Endothelial cell of umbilical vein (primary cell): ENCODE results near the gene TXNIP. TPM values are rescaled to one million over a fixed set of nuclear protein-coding genes. Genes with fewer than 3 reads are reported as not detected.

Experiments used
- BruUV-seq: library from RNA; stranded (reverse); fragments of 400-500 nt; replicated peaks from 2 replicates; lab custom pipeline; 2021; lab: Mats Ljungman, UMichigan
- CTCF ChIA-PET: fragments of 300-600, 350-600 bp; sonication (Branson Sonifier 250); formaldehyde crosslinking; loops from one replicate; lab custom pipeline; 2021; ENCODE audit warnings: antibody characterized with exemption, inconsistent platforms; lab: Charles Lee
- POLR2A ChIA-PET: fragments of 300-600, 350-600 bp; sonication (Branson Sonifier 250); formaldehyde crosslinking; loops from one replicate; lab custom pipeline; 2021; ENCODE audit warnings: antibody characterized with exemption, inconsistent platforms; lab: Charles Lee
- DNase-seq: peaks from one replicate; pipeline ENCODE4 v3.0.0-alpha.2; 2011; ENCODE audit warnings: low read depth, low spot score
- FAIRE-seq: peaks from 2 replicates; lab custom pipeline; 2011; peaks lifted over from hg19 to GRCh38; lab: Jason Lieb, UNC
- H2AFZ ChIP-seq: 2 replicates; pipeline ENCODE4 v1.6.0; 2012; ENCODE audit warnings: low read depth, low read length, control low read depth, inconsistent platforms
- H3K27ac ChIP-seq: 2 replicates; pipeline ENCODE4 v1.5.1; 2011; ENCODE audit warnings: low read depth, mild to moderate bottlenecking, control low read depth, low read length, moderate library complexity; ENCODE audit not compliant: insufficient read depth
- H3K27me3 ChIP-seq, 2 experiments: 2 replicates each; pipeline versions ENCODE4 v1.6.0 to v1.6.1; 2011; ENCODE audit warnings: low read length in 2 of 2, mixed read lengths in 1 of 2; ENCODE audit not compliant: control insufficient read depth in 2 of 2, insufficient read depth in 2 of 2
- H3K36me3 ChIP-seq, 2 experiments: 2 replicates in 1 of 2; 3 replicates in 1 of 2; pipeline ENCODE4 v1.5.1; 2011; ENCODE audit warnings: low read length in 2 of 2, mild to moderate bottlenecking in 1 of 2, moderate library complexity in 1 of 2; ENCODE audit not compliant: control insufficient read depth in 2 of 2, insufficient read depth in 2 of 2; ENCODE audit errors: extremely low read depth in 1 of 2
- H3K4me1 ChIP-seq: 3 replicates; pipeline ENCODE4 v1.5.1; 2011; ENCODE audit warnings: mild to moderate bottlenecking, low read length; ENCODE audit not compliant: control insufficient read depth, insufficient read depth; ENCODE audit errors: extremely low read depth
- H3K4me2 ChIP-seq: 2 replicates; pipeline ENCODE4 v1.6.1; 2011; ENCODE audit warnings: low read length, control low read depth, mixed read lengths; ENCODE audit not compliant: insufficient read depth
- H3K4me3 ChIP-seq, 3 experiments: fragments of 200-600 bp in 1 of 3; sonication (generic), shearing (Covaris generic) in 1 of 3; replicated peaks in 1 of 3; 2 replicates each; pipeline ENCODE4 v1.5.1; 2011 to 2016; ENCODE audit warnings: control low read depth in 3 of 3, low read length in 3 of 3, mild to moderate bottlenecking in 2 of 3, inconsistent platforms in 1 of 3, low read depth in 1 of 3, moderate library complexity in 1 of 3; ENCODE audit not compliant: insufficient read depth in 1 of 3
- H3K79me2 ChIP-seq: 2 replicates; pipeline ENCODE4 v1.6.0; 2012; ENCODE audit warnings: low read length, inconsistent platforms; ENCODE audit not compliant: control insufficient read depth, insufficient read depth
- H3K9ac ChIP-seq: replicated peaks from 2 replicates; pipeline ENCODE3; 2011; ENCODE audit warnings: low read length, control low read depth; ENCODE audit not compliant: insufficient read depth; ENCODE audit errors: extremely low read depth
- H3K9me1 ChIP-seq: replicated peaks from 3 replicates; pipeline ENCODE4 v1.6.0; 2011; ENCODE audit warnings: mild to moderate bottlenecking, low read length; ENCODE audit not compliant: control insufficient read depth, insufficient read depth; ENCODE audit errors: extremely low read depth
- H3K9me3 ChIP-seq: replicated peaks from 2 replicates; pipeline ENCODE4 v1.5.1; 2012; ENCODE audit warnings: low read length, inconsistent platforms; ENCODE audit not compliant: control insufficient read depth, insufficient read depth
- H4K20me1 ChIP-seq: replicated peaks from 2 replicates; pipeline ENCODE3; 2011; ENCODE audit warnings: mild to moderate bottlenecking, low read length; ENCODE audit not compliant: control insufficient read depth, insufficient read depth; ENCODE audit errors: extremely low read depth
- EZH2 ChIP-seq: IDR thresholded peaks from 2 replicates; pipeline ENCODE4 v1.6.1; 2012; ENCODE audit warnings: borderline replicate concordance, low read depth, mild to moderate bottlenecking, moderate library complexity, low read length, inconsistent platforms; ENCODE audit not compliant: severe bottlenecking
- FOS ChIP-seq: IDR thresholded peaks from 2 replicates; pipeline ENCODE4 v1.6.1; 2011; ENCODE audit warnings: mild to moderate bottlenecking, low read length, moderate library complexity, borderline replicate concordance; ENCODE audit not compliant: insufficient read depth
- GATA2 ChIP-seq: IDR thresholded peaks from 2 replicates; pipeline ENCODE4 v1.7.0; 2011; ENCODE audit warnings: low read depth, mild to moderate bottlenecking, moderate library complexity, mixed read lengths, low read length; ENCODE audit not compliant: insufficient read length, insufficient read depth
- JUN ChIP-seq: IDR thresholded peaks from 2 replicates; pipeline ENCODE4 v1.6.1; 2011; ENCODE audit warnings: borderline replicate concordance, low read depth; ENCODE audit not compliant: insufficient read length, insufficient read depth
- MYC ChIP-seq: IDR thresholded peaks from one replicate; pipeline ENCODE4 v1.6.1; 2011; ENCODE audit warnings: mild to moderate bottlenecking, low read depth, low read length
- POLR2A ChIP-seq: IDR thresholded peaks from 2 replicates; pipeline ENCODE4 v1.6.1; 2012; ENCODE audit warnings: low read depth, mild to moderate bottlenecking, control low read depth, low read length
- POLR2AphosphoS5 ChIP-seq: IDR thresholded peaks from 2 replicates; pipeline ENCODE4 v1.6.1; 2012; ENCODE audit warnings: low read depth, mild to moderate bottlenecking, control low read depth, low read length, moderate library complexity; ENCODE audit not compliant: insufficient read depth
- dilution Hi-C: fragments of 300-500 bp; cut with MboI; formaldehyde crosslinking; loops from one replicate; pipeline ENCODE4 v1.15.0; 2019; ENCODE audit warnings: low sequenced_read_pairs; ENCODE audit not compliant: extremely low pct_ligation_motif_present
- intact Hi-C: fragments of 100-400 bp; cut with micrococcal nuclease; formaldehyde crosslinking; loops from one replicate; pipeline ENCODE4 v1.10.0; 2022
- polyA plus RNA-seq, 4 experiments: library from polyadenylated mRNA; depleted of rRNA in 3 of 4; stranded (reverse) in 3 of 4; unstranded in 1 of 4; fragments of >200 nt; gene quantifications; 2 replicates each; pipeline versions ENCODE4 v1.2.1 to v1.2.3, GENCODE V29; 2011 to 2012; ENCODE audit warnings: missing spikeins in 1 of 4
- total RNA-seq: library from RNA; stranded (reverse); gene quantifications from 2 replicates; pipeline ENCODE4 v1.2.3, GENCODE V29; 2021
- TF ChIP-seq, protein P1 (sequence below): IDR thresholded peaks from 2 replicates; pipeline ENCODE4 v1.6.1; 2011; ENCODE audit not compliant: insufficient read depth, insufficient read length
- TF ChIP-seq, protein P2 (sequence below), 2 donors: IDR thresholded peaks; 1 replicate in 1 of 2; 2 replicates in 1 of 2; pipeline ENCODE4 v1.5.1; 2011; ENCODE audit warnings: low read length in 2 of 2, mild to moderate bottlenecking in 2 of 2, moderate library complexity in 2 of 2, control low read depth in 1 of 2, inconsistent platforms in 1 of 2, low read depth in 1 of 2; ENCODE audit not compliant: insufficient read depth in 1 of 2; ENCODE audit errors: extremely low read depth in 1 of 2

The TXNIP gene
- total and polyA plus RNA-seq, 2 donors (not counting 3 experiments of a cell fraction or from before 2014, with no cell fraction given): 9.1 to 21.8 TPM

DNA sequence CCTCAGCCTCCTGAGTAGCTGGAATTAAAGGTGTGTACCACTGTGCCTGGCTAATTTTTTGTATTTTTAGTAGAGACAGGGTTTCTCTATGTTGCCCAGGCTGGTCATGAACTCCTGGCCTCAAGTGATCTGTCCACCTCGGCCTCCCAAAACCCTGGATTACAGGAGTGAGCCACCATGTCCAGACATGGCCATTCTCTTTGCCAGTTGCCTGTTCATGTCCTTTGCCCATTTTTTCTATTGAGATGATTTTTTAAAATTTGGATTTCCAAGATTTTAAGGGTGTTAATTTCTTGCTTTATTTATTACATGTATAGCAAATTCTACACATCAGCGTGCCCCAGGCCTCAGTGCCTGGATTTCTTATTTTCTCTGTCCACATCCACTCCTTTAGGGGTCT lies 29.1 kb downstream of the TXNIP start:
- no TSS peak for BruUV-seq
- dilution Hi-C loops (no loop called here), intact Hi-C loops (no loop called here)
- TF ChIP-seq POLR2A: no peak
- no peak for TF ChIP-seq FOS
- TF ChIP-seq MYC: no peak
- Histone ChIP-seq H3K4me1 (peaks cover 18% of the 10 kb centered on the region), H3K27ac (no peak overlapping the region), H3K9me3 (no peaks in the 10 kb centered on the region), H3K4me3 (no peak overlapping the region), H3K79me2 (no peaks in the 10 kb centered on the region), H3K4me2 (no peak overlapping the region), H2AFZ (no peak overlapping the region), H4K20me1 (no peaks in the 10 kb centered on the region), H3K9me1 (no peaks in the 10 kb centered on the region), H3K27me3 (no peaks in the 10 kb centered on the region), H3K36me3 (no peaks in the 10 kb centered on the region), H3K9ac (no peak overlapping the region)
- ChIA-PET CTCF (interaction anchor here (1.0 to 1.6 kb wide), 3 partner anchors 10 to 122 kb away, joined by 3 to 4 read pairs (median 4); partner anchors contain the start of gene NUDT17), POLR2A (no interaction called here)
- DNase-seq (no peak), FAIRE-seq (no peak)

DNA sequence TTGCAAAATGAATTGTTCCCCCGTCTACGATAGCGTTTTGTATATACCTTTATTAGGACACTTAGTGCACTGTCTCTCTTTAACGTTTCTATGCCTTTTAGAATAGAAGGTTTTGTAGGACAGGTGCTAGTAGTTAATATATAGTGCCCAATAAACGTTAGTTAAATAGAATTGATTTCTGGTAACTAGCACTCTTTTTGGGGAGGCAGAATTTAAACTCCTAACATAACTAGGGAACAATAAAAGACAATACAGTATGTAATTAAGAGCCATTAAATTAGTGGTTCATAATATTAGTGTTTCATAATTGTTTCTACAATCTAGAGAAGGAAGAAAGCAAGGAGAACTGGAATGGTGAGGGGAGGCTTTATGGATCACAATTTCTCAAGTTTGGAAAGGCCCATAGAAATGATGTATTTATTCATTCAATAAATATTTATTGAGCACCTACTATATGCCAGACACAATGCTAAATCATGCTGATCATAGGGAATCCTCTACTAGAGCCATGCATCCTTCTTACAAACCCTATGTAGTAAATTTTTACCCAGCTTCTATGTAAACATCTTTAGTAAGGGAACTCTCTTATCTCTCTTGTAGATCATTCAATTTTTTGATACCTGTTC lies 31.1 kb downstream of the TXNIP start:
- Histone ChIP-seq H3K27me3 (no peaks in the 10 kb centered on the region), H2AFZ (peak overlapping the region; percentile 81), H3K36me3 (no peaks in the 10 kb centered on the region), H3K4me2 (peak overlapping the region; percentile 82), H4K20me1 (no peaks in the 10 kb centered on the region), H3K9ac (peak overlapping the region; percentile 49), H3K4me1 (peaks cover 34% of the 10 kb centered on the region), H3K27ac (no peak overlapping the region), H3K4me3 (peak overlapping the region; percentile 38 to 77 (median 60)), H3K9me1 (no peaks in the 10 kb centered on the region), H3K9me3 (no peaks in the 10 kb centered on the region), H3K79me2 (no peaks in the 10 kb centered on the region)
- intact Hi-C loops (no loop called here), dilution Hi-C loops (no loop called here)
- POLR2A ChIA-PET: interaction anchor here (0.6 to 1.8 kb wide), 6 partner anchors 11 to 106 kb away, joined by 3 to 10 read pairs (median 4); partner anchors contain the start of gene PIAS3
- CTCF ChIA-PET: interaction anchor here (0.9 to 2.5 kb wide), 14 partner anchors 7 to 120 kb away, joined by 3 to 23 read pairs (median 7); partner anchors contain the start of genes LIX1L, NUDT17, PEX11B and PIAS3
- no TSS peak for BruUV-seq
- TF ChIP-seq, protein P1, sequence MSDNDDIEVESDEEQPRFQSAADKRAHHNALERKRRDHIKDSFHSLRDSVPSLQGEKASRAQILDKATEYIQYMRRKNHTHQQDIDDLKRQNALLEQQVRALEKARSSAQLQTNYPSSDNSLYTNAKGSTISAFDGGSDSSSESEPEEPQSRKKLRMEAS: no peak
- no peak for TF ChIP-seq POLR2AphosphoS5
- no peak for TF ChIP-seq EZH2
- no peak for TF ChIP-seq POLR2A
- TF ChIP-seq, protein P2, sequence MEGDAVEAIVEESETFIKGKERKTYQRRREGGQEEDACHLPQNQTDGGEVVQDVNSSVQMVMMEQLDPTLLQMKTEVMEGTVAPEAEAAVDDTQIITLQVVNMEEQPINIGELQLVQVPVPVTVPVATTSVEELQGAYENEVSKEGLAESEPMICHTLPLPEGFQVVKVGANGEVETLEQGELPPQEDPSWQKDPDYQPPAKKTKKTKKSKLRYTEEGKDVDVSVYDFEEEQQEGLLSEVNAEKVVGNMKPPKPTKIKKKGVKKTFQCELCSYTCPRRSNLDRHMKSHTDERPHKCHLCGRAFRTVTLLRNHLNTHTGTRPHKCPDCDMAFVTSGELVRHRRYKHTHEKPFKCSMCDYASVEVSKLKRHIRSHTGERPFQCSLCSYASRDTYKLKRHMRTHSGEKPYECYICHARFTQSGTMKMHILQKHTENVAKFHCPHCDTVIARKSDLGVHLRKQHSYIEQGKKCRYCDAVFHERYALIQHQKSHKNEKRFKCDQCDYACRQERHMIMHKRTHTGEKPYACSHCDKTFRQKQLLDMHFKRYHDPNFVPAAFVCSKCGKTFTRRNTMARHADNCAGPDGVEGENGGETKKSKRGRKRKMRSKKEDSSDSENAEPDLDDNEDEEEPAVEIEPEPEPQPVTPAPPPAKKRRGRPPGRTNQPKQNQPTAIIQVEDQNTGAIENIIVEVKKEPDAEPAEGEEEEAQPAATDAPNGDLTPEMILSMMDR (IDR thresholded peaks at IDR 0.05; ENCODE audit: extremely low read depth in 1 of 2, insufficient read depth in 1 of 2, low read depth in 1 of 2, low read length in 2 of 2): no peak
- TF ChIP-seq JUN: no peak
- TF ChIP-seq FOS: no peak
- no peak for TF ChIP-seq GATA2
- DNase-seq: no peak
- FAIRE-seq: peak; percentile 50
